T-helper 17 cell (primary cell): ENCODE data around the gene F10. TPM values are rescaled to one million over a fixed set of nuclear protein-coding genes. Genes with fewer than 3 reads are reported as not detected.

ENCODE experiments used
- ATAC-seq: fragments of 150-1000 bp; cut with Tn5 transposase; 2 replicates; pipeline ENCODE4 v1.10.0; 2021; ENCODE audit warnings: mild to moderate bottlenecking, moderate library complexity
- DNase-seq, 3 donors: peaks; one replicate each; pipeline versions ENCODE4 v3.0.0 to v3.0.0-alpha.2; 2020 to 2021
- H3K9me3 ChIP-seq: one replicate; pipeline ENCODE4 v1.7.0; 2013; ENCODE audit warnings: low read length, mild to moderate bottlenecking; ENCODE audit not compliant: control insufficient read depth, poor library complexity, severe bottlenecking
- H3K27ac Mint-ChIP-seq: one replicate; pipeline ENCODE4 v1.8.0; 2022; ENCODE audit warnings: mild to moderate bottlenecking, moderate library complexity, mixed read lengths
- H3K27me3 Mint-ChIP-seq: one replicate; pipeline ENCODE4 v1.8.0; 2022; ENCODE audit warnings: mixed read lengths
- H3K36me3 Mint-ChIP-seq: one replicate; pipeline ENCODE4 v1.8.0; 2022; ENCODE audit warnings: low read depth, mixed read lengths
- H3K4me1 Mint-ChIP-seq: one replicate; pipeline ENCODE4 v1.8.0; 2022; ENCODE audit warnings: mild to moderate bottlenecking, mixed read lengths
- H3K4me3 Mint-ChIP-seq: one replicate; pipeline ENCODE4 v1.8.0; 2022; ENCODE audit warnings: mild to moderate bottlenecking, moderate library complexity, mixed read lengths
- total RNA-seq, 4 donors: library from RNA in 2 of 4; stranded (reverse) in 2 of 4; gene quantifications; one replicate each; pipeline ENCODE4 v1.2.3 and lab custom pipeline; 2022 to 2026

Gene F10
- total RNA-seq, 2 donors from 2014 or later, result not detected

DNA sequence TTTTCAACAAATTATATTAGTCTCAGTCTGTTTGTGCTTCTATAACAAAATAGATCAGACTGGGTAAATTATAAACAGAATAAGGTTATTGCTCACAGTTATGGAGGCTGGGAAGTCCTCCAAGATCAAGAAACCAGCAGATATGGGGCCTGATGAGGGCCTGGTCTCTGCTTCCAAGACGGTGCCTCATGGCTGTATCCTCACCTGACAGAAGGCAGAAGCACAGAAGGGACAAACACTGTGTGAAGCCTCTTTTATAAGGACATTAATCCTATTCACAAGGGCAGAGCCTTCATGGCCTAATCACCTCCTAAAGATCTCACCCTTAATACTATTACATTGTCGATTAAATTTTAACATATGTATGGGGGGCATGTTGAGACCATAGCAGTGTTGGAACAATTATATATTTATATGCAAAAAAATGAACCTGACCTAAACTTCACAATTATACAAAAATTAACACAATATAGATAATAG, 12.7 kb downstream of the F10 start:
- ATAC-seq (no peak), DNase-seq (no peak)
- no peak overlapping the region for H3K4me3 Mint-ChIP-seq
- H3K27me3 Mint-ChIP-seq, result peaks cover 15% of the 10 kb centered on the region
- H3K36me3 Mint-ChIP-seq, result no peaks in the 10 kb centered on the region
- H3K9me3 ChIP-seq, result no peaks in the 10 kb centered on the region
- H3K27ac Mint-ChIP-seq, result no peak overlapping the region
- no peaks in the 10 kb centered on the region for H3K4me1 Mint-ChIP-seq

DNA sequence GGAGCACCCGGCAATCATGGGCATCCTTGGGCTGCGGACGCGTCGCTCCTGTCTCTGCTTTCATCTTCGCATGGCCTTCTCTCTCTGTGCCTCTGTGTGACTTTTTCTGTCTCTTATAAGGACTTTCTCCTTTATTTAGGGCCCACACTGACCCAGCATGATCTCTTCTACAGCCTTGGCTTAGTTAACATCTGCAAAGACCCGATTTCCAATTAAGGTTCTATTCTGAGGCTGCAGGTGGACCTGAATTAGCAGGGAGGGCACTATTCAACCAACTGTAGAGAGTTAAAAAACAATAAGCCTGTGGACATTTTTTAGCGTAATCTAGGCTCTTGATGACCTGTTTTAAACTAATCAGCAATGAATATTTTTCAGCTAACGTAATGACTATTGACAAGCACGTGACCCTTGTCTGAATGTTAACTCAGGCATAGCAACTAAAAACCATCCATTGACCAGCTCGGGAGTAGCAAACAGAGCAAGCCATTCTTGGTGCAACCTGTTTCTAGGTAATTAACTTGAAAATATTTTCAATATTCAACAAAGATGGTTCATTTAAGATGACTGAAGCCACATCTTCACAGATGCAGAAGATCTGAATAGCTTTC, 15.2 kb downstream of the F10 start:
- Mint-ChIP-seq H3K27me3 (peaks cover 10% of the 10 kb centered on the region), H3K36me3 (no peaks in the 10 kb centered on the region), H3K4me3 (no peak overlapping the region), H3K27ac (no peak overlapping the region), H3K4me1 (no peaks in the 10 kb centered on the region)
- ATAC-seq, result no peak
- H3K9me3 ChIP-seq, result no peaks in the 10 kb centered on the region
- no peak for DNase-seq

- peaks cover 8% of the 10 kb centered on the region for H3K27me3 Mint-ChIP-seq
- H3K4me3 Mint-ChIP-seq, result no peak overlapping the region
- H3K27ac Mint-ChIP-seq, result no peak overlapping the region
- H3K9me3 ChIP-seq, result no peaks in the 10 kb centered on the region
- H3K36me3 Mint-ChIP-seq, result no peaks in the 10 kb centered on the region
- ATAC-seq (no peak), DNase-seq (no peak)
- peaks cover 2% of the 10 kb centered on the region for H3K4me1 Mint-ChIP-seq
These were observed 16.4 kb downstream of the F10 start for GRCh38 chr13:113138792-113139551.

GRCh38 chr13:113139577-113139976, 17.0 kb downstream of the F10 start:
- Mint-ChIP-seq H3K4me1 (peaks cover 2% of the 10 kb centered on the region), H3K4me3 (no peak overlapping the region), H3K27ac (no peak overlapping the region), H3K27me3 (peaks cover 8% of the 10 kb centered on the region), H3K36me3 (no peaks in the 10 kb centered on the region)
- ATAC-seq (no peak), DNase-seq (no peak)
- H3K9me3 ChIP-seq, result no peaks in the 10 kb centered on the region

DNA sequence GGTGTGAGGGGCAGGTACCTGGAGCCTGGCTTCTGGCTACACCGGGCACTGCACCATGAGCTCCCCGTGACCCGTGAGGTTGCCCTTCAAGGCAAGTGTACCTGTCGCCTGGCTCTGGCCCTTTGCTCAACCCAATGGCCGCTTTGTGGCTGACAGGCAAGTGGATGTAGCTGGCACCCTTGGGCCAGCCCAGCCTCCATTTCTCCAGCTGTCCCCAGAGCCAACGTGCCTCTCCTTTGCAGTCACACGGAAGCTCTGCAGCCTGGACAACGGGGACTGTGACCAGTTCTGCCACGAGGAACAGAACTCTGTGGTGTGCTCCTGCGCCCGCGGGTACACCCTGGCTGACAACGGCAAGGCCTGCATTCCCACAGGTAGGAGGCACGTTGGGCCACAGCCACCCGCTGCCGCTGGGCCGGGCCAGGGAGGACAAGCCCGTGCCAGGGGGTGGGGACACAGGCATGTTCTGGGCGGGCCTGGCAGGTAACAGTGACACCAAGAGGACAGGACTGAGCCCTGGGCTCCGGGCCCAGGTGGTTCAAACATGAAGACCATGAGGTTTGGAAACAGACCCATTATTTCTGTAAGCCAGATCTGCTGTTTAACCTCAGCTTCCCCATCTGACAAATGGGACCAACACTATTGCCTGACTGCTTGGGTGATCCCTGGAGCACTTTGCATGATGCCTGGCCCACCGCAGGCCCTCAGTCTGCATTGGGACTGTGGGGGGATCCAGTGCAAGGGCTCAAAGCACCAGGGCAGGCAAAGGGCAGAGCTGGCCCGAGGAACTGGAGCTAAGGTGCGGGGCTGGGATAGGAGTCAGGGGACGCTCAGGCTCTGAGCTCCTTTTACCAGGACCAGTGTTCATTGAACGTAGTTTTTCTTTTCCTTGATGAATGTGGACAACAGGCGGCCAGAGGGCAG, 18.3 kb downstream of the F10 start:
- DNase-seq (no peak), ATAC-seq (no peak)
- Mint-ChIP-seq H3K27me3 (peaks cover 8% of the 10 kb centered on the region), H3K36me3 (no peaks in the 10 kb centered on the region), H3K4me1 (peaks cover 2% of the 10 kb centered on the region), H3K27ac (no peak overlapping the region), H3K4me3 (no peak overlapping the region)
- no peaks in the 10 kb centered on the region for H3K9me3 ChIP-seq

GRCh38 chr13:113141601-113141970, 19.0 kb downstream of the F10 start:
- DNase-seq, result no peak

DNA sequence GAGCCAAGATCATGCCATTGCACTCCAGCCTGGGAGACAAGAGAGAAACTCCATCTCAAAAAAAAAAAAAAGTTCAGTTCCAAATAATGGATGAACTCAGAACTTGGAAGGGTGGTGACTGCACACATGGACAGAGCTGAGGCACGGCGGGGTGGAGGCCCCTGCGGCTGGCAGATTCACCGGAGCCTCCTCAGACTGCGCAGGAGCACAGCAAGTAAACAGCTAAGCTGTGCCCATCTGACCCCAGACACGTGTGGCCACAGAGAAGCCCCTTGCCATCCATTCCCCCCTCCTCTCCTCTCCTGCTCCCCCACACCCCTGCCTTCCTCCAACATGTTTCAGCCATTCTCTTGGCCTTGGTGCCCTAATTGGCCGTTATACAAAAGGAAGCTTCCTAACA, 20.3 kb downstream of the F10 start:
- Mint-ChIP-seq H3K4me3 (no peak overlapping the region), H3K4me1 (peaks cover 2% of the 10 kb centered on the region), H3K27me3 (peaks cover 6% of the 10 kb centered on the region), H3K27ac (no peak overlapping the region), H3K36me3 (no peaks in the 10 kb centered on the region)
- DNase-seq (no peak), ATAC-seq (no peak)
- H3K9me3 ChIP-seq, result no peaks in the 10 kb centered on the region

More at GRCh38 chr13:113141601-113141970, 19.0 kb downstream of the F10 start:
- Mint-ChIP-seq H3K27me3 (peaks cover 9% of the 10 kb centered on the region), H3K4me3 (no peak overlapping the region), H3K27ac (no peak overlapping the region), H3K36me3 (no peaks in the 10 kb centered on the region), H3K4me1 (peaks cover 2% of the 10 kb centered on the region)
- no peak for ATAC-seq
- H3K9me3 ChIP-seq, result no peaks in the 10 kb centered on the region

DNA sequence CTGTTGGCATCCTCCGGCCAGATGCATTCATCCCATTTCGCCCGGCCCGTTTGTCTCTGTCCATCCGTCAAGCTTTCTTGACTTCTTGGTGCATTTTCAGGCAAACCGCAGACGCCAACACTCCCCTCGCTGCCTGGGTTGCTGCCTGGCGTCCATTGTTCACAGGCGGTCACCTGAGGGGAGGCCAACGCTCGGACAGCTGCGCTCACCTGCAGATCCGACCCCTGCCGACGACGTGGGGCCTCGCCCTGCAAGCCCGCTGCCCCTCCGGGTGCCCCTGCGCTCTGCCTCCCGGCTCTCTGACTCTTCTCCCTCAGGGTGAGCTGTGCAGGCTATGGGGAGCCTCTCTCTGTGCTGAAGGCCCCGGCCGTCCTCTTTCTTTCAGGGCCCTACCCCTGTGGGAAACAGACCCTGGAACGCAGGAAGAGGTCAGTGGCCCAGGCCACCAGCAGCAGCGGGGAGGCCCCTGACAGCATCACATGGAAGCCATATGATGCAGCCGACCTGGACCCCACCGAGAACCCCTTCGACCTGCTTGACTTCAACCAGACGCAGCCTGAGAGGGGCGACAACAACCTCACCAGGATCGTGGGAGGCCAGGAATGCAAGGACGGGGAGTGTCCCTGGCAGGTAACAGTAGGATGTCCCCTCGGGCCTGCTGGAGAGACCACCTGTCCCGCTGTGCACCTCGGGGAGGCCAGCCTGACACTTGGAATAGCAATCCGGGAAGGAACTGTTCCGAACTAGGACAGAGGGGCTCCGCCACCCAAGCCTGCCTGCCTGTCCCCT, 21.1 kb downstream of the F10 start:
- DNase-seq (no peak), ATAC-seq (no peak)
- peaks cover 5% of the 10 kb centered on the region for H3K27me3 Mint-ChIP-seq
- H3K27ac Mint-ChIP-seq, result no peak overlapping the region
- H3K4me1 Mint-ChIP-seq, result peaks cover 2% of the 10 kb centered on the region
- H3K36me3 Mint-ChIP-seq, result no peaks in the 10 kb centered on the region
- H3K9me3 ChIP-seq, result no peaks in the 10 kb centered on the region
- H3K4me3 Mint-ChIP-seq, result no peak overlapping the region

- H3K4me1 Mint-ChIP-seq, result peaks cover 2% of the 10 kb centered on the region
- no peak overlapping the region for H3K27ac Mint-ChIP-seq
- no peak overlapping the region for H3K4me3 Mint-ChIP-seq
- ATAC-seq (no peak), DNase-seq (no peak)
- H3K36me3 Mint-ChIP-seq, result no peaks in the 10 kb centered on the region
- H3K27me3 Mint-ChIP-seq, result peaks cover 5% of the 10 kb centered on the region
- no peaks in the 10 kb centered on the region for H3K9me3 ChIP-seq
These were observed 21.6 kb downstream of the F10 start for GRCh38 chr13:113144255-113144629.

GRCh38 chr13:113145496-113145895, 22.9 kb downstream of the F10 start:
- ATAC-seq (no peak), DNase-seq (no peak)
- Mint-ChIP-seq H3K36me3 (no peaks in the 10 kb centered on the region), H3K27me3 (peaks cover 5% of the 10 kb centered on the region), H3K4me3 (no peak overlapping the region), H3K27ac (no peak overlapping the region), H3K4me1 (peaks cover 2% of the 10 kb centered on the region)
- no peaks in the 10 kb centered on the region for H3K9me3 ChIP-seq

DNA sequence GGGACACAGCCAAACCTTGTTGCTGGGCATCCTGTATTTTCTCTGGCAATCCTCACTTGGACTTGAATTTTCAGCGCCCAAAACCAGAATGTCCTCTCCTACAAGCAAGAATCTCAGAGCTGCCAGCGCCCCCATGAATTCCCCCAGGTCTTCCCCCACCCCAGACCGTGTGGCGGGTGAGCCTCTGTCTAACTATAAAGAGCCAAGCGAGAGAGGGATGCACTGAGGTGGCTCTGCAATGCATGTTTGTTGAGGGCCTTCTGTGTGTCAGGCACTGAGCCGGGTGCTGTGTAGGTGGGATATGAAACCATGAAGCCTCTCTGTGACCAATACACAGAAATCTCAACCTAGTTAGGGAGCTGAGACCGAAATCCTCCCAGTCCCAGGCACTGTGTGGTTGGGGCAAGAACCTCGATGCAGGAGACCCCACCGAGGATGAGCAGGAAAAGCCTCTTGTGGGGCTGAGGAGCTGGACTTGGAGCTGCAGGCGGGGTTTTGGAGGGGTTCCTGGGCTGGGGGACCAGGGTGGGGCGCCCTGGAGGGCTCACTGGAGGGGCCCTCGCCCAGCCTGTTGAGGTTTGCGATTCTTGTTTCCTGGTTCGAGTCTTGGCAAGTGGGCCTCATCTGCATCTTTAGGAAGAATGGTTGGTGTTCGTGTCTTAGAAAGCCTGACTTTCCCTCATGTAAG, 23.5 kb downstream of the F10 start:
- DNase-seq (no peak), ATAC-seq (no peak)
- H3K27ac Mint-ChIP-seq, result no peak overlapping the region
- peaks cover 5% of the 10 kb centered on the region for H3K27me3 Mint-ChIP-seq
- no peaks in the 10 kb centered on the region for H3K36me3 Mint-ChIP-seq
- H3K9me3 ChIP-seq, result no peaks in the 10 kb centered on the region
- H3K4me3 Mint-ChIP-seq, result no peak overlapping the region
- H3K4me1 Mint-ChIP-seq, result peaks cover 2% of the 10 kb centered on the region

DNA sequence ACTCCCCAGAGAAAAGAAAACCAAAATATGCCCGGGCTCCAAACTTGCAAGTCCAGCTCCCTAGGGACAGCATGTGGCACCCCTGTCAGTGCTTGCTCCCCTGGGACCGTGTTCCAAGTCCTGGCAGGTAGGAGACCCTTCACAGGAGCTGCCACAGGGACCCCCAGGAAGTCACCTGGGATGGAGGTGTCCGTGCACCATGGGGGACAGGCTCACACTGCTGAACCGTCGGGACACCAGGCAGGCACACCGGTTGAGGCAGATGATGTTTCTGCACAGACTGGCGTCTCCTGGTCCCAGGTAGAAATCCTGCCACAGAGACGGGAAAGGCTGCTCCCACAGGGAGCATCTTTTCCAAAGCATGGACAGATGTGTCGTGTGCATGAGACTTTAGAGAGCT, 24.2 kb downstream of the F10 start:
- DNase-seq (no peak), ATAC-seq (no peak)
- peaks cover 2% of the 10 kb centered on the region for H3K4me1 Mint-ChIP-seq
- H3K27ac Mint-ChIP-seq, result no peak overlapping the region
- no peak overlapping the region for H3K4me3 Mint-ChIP-seq
- H3K36me3 Mint-ChIP-seq, result no peaks in the 10 kb centered on the region
- no peaks in the 10 kb centered on the region for H3K9me3 ChIP-seq
- peaks cover 5% of the 10 kb centered on the region for H3K27me3 Mint-ChIP-seq
